ENCODE data around the gene POGK. TPM values are rescaled to one million over a fixed set of nuclear protein-coding genes. Genes with fewer than 3 reads are reported as not detected.
A peak's percentile ranks its signal among the peaks of the same experiment; 100 is the strongest.

POGK gene
- total RNA-seq, 5 donors from 2014 or later (not counting 1 experiment from before 2014, with no cell fraction given) = 26.2 to 45.9 (median 43.2) TPM

GRCh38 chr1:166840309-166841274 is 1.3 kb downstream of the POGK start:
- Histone ChIP-seq H3K4me1 (ENCODE audit: control insufficient read depth in 1 of 2, extremely low read depth in 1 of 2, insufficient read depth in 2 of 2, low read length in 2 of 2) (peaks cover 10 to 39% of the 10 kb centered on the region in 2 experiments), H3K4me3 (ENCODE audit: control insufficient read depth in 1 of 2, extremely low read depth in 1 of 2, low read length in 1 of 2) (peak overlapping the region; percentile 49 to 61), H3K27me3 (replicated peaks in 1 of 2; ENCODE audit: control insufficient read depth in 2 of 2, extremely low read depth in 1 of 2, insufficient read depth in 2 of 2, low read length in 1 of 2) (no peaks in the 10 kb centered on the region), H3K36me3 (ENCODE audit: control insufficient read depth in 2 of 2, extremely low read depth in 1 of 2, insufficient read depth in 1 of 2, low read length in 1 of 2) (peaks cover 0 to 47% of the 10 kb centered on the region in 2 donors), H3K9me3 (no peaks in the 10 kb centered on the region), H3K27ac (ENCODE audit: low read length) (peak overlapping the region; percentile 52)
- Mint-ChIP-seq H3K27me3 (no peaks in the 10 kb centered on the region), H3K9me3 (no peaks in the 10 kb centered on the region), H3K36me3 (peaks cover 31% of the 10 kb centered on the region), H3K27ac (peak overlapping the region; percentile 82 to 87), H3K4me1 (peaks cover 54 to 64% (median 56%) of the 10 kb centered on the region in 3 donors), H3K4me3 (peak overlapping the region; percentile 83 to 86 (median 86))
- ATAC-seq (replicated peaks in 1 of 4) (no peak), DNase-seq (peak in 1 of 35 experiments; percentile 3)
- WGBS (ENCODE audit: insufficient coverage) = 74% methylated on average over 12 of the region's 16 CpGs
- ChIA-PET POLR2A (interaction anchor here in 1 of 2 donors (0.6 kb wide), 1 partner anchor 967 kb away, joined by 5 read pairs; no protein-coding TSS in a partner anchor), CTCF (no interaction called here)

GRCh38 chr1:166843322-166843721 is 4.0 kb downstream of the POGK start:
- Mint-ChIP-seq H3K27ac (peak overlapping the region in 1 of 2 donors; percentile 52), H3K4me3 (no peak overlapping the region), H3K9me3 (no peaks in the 10 kb centered on the region), H3K36me3 (peaks cover 57% of the 10 kb centered on the region), H3K27me3 (no peaks in the 10 kb centered on the region), H3K4me1 (peaks cover 69 to 79% (median 72%) of the 10 kb centered on the region in 3 donors)
- no peak for DNase-seq
- whole genome bisulfite sequencing (ENCODE audit: insufficient coverage) = 100% methylated on average over 2 of the region's 6 CpGs
- Histone ChIP-seq H3K27me3 (replicated peaks in 1 of 2; ENCODE audit: control insufficient read depth in 2 of 2, extremely low read depth in 1 of 2, insufficient read depth in 2 of 2, low read length in 1 of 2) (no peaks in the 10 kb centered on the region), H3K4me1 (ENCODE audit: control insufficient read depth in 1 of 2, extremely low read depth in 1 of 2, insufficient read depth in 2 of 2, low read length in 2 of 2) (peaks cover 9 to 36% of the 10 kb centered on the region in 2 experiments), H3K9me3 (no peaks in the 10 kb centered on the region), H3K27ac (ENCODE audit: low read length) (no peak overlapping the region), H3K4me3 (ENCODE audit: control insufficient read depth in 1 of 2, extremely low read depth in 1 of 2, low read length in 1 of 2) (no peak overlapping the region), H3K36me3 (ENCODE audit: control insufficient read depth in 2 of 2, extremely low read depth in 1 of 2, insufficient read depth in 1 of 2, low read length in 1 of 2) (peaks cover 0 to 74% of the 10 kb centered on the region in 2 donors)
- POLR2A ChIA-PET = no interaction called here
- no peak for ATAC-seq (replicated peaks in 1 of 4)
- CTCF ChIA-PET = no interaction called here

- DNase-seq (no peak), ATAC-seq (replicated peaks in 1 of 4) (no peak)
- H3K36me3 ChIP-seq (ENCODE audit: control insufficient read depth in 2 of 2, extremely low read depth in 1 of 2, insufficient read depth in 1 of 2, low read length in 1 of 2) = peaks cover 4 to 81% of the 10 kb centered on the region in 2 donors
- H3K27me3 Mint-ChIP-seq = no peaks in the 10 kb centered on the region
- WGBS (ENCODE audit: insufficient coverage) = 100% methylated on average over 1 of the region's 7 CpGs
- H3K27ac ChIP-seq (ENCODE audit: low read length) = no peak overlapping the region
- no peak overlapping the region for H3K4me3 ChIP-seq (ENCODE audit: control insufficient read depth in 1 of 2, extremely low read depth in 1 of 2, low read length in 1 of 2)
- H3K36me3 Mint-ChIP-seq = peaks cover 63% of the 10 kb centered on the region
- peak overlapping the region; percentile 65 to 77 for H3K27ac Mint-ChIP-seq
- H3K9me3 Mint-ChIP-seq = no peaks in the 10 kb centered on the region
- H3K4me3 Mint-ChIP-seq = no peak overlapping the region
- CTCF ChIA-PET = no interaction called here
- POLR2A ChIA-PET = no interaction called here
- H3K4me1 Mint-ChIP-seq = peaks cover 63 to 73% (median 65%) of the 10 kb centered on the region in 3 donors
- H3K4me1 ChIP-seq (ENCODE audit: control insufficient read depth in 1 of 2, extremely low read depth in 1 of 2, insufficient read depth in 2 of 2, low read length in 2 of 2) = peaks cover 5 to 29% of the 10 kb centered on the region in 2 experiments
- H3K9me3 ChIP-seq = no peaks in the 10 kb centered on the region
- no peaks in the 10 kb centered on the region for H3K27me3 ChIP-seq (replicated peaks in 1 of 2; ENCODE audit: control insufficient read depth in 2 of 2, extremely low read depth in 1 of 2, insufficient read depth in 2 of 2, low read length in 1 of 2)
Observed at GRCh38 chr1:166843769-166844596, 4.7 kb downstream of the POGK start.

- CTCF ChIA-PET = no interaction called here
- Mint-ChIP-seq H3K27ac (peak overlapping the region; percentile 65 to 77), H3K4me3 (no peak overlapping the region), H3K4me1 (peaks cover 62 to 72% (median 64%) of the 10 kb centered on the region in 3 donors), H3K9me3 (no peaks in the 10 kb centered on the region), H3K27me3 (no peaks in the 10 kb centered on the region), H3K36me3 (peaks cover 68% of the 10 kb centered on the region)
- Histone ChIP-seq H3K27ac (ENCODE audit: low read length) (no peak overlapping the region), H3K4me3 (ENCODE audit: control insufficient read depth in 1 of 2, extremely low read depth in 1 of 2, low read length in 1 of 2) (no peak overlapping the region), H3K36me3 (ENCODE audit: control insufficient read depth in 2 of 2, extremely low read depth in 1 of 2, insufficient read depth in 1 of 2, low read length in 1 of 2) (peaks cover 9 to 89% of the 10 kb centered on the region in 2 donors), H3K4me1 (ENCODE audit: control insufficient read depth in 1 of 2, extremely low read depth in 1 of 2, insufficient read depth in 2 of 2, low read length in 2 of 2) (peaks cover 5 to 28% of the 10 kb centered on the region in 2 experiments), H3K27me3 (replicated peaks in 1 of 2; ENCODE audit: control insufficient read depth in 2 of 2, extremely low read depth in 1 of 2, insufficient read depth in 2 of 2, low read length in 1 of 2) (no peaks in the 10 kb centered on the region), H3K9me3 (no peaks in the 10 kb centered on the region)
- POLR2A ChIA-PET = interaction anchor here in 1 of 2 donors (0.6 kb wide), 1 partner anchor 12 kb away, joined by 3 read pairs; no protein-coding TSS in a partner anchor
- WGBS (ENCODE audit: insufficient coverage) = 91% methylated on average over 4 of the region's 7 CpGs
- no peak for ATAC-seq (replicated peaks in 1 of 4)
- DNase-seq = no peak
Observed at GRCh38 chr1:166844791-166845190, 5.5 kb downstream of the POGK start.

- Histone ChIP-seq H3K4me3 (ENCODE audit: control insufficient read depth in 1 of 2, extremely low read depth in 1 of 2, low read length in 1 of 2) (no peak overlapping the region), H3K4me1 (ENCODE audit: control insufficient read depth in 1 of 2, extremely low read depth in 1 of 2, insufficient read depth in 2 of 2, low read length in 2 of 2) (peaks cover 0 to 7% of the 10 kb centered on the region in 2 experiments), H3K27me3 (replicated peaks in 1 of 2; ENCODE audit: control insufficient read depth in 2 of 2, extremely low read depth in 1 of 2, insufficient read depth in 2 of 2, low read length in 1 of 2) (no peaks in the 10 kb centered on the region), H3K9me3 (no peaks in the 10 kb centered on the region), H3K36me3 (ENCODE audit: control insufficient read depth in 2 of 2, extremely low read depth in 1 of 2, insufficient read depth in 1 of 2, low read length in 1 of 2) (peaks cover 9 to 97% of the 10 kb centered on the region in 2 donors), H3K27ac (ENCODE audit: low read length) (no peak overlapping the region)
- Mint-ChIP-seq H3K4me1 (peaks cover 54 to 64% (median 60%) of the 10 kb centered on the region in 3 donors), H3K27ac (peak overlapping the region in 1 of 2 donors; percentile 34), H3K4me3 (no peak overlapping the region), H3K9me3 (no peaks in the 10 kb centered on the region), H3K36me3 (peaks cover 79% of the 10 kb centered on the region), H3K27me3 (no peaks in the 10 kb centered on the region)
- DNase-seq (no peak), ATAC-seq (replicated peaks in 1 of 4) (no peak)
- ChIA-PET CTCF (interaction anchor here in 1 of 2 donors (0.6 kb wide), 1 partner anchor 64 kb away, joined by 3 read pairs; no protein-coding TSS in a partner anchor), POLR2A (no interaction called here)
Observed at GRCh38 chr1:166848193-166848592, 8.9 kb downstream of the POGK start.

- Mint-ChIP-seq H3K4me3 (no peak overlapping the region), H3K4me1 (peaks cover 53 to 64% (median 59%) of the 10 kb centered on the region in 3 donors), H3K27me3 (no peaks in the 10 kb centered on the region), H3K9me3 (no peaks in the 10 kb centered on the region), H3K27ac (no peak overlapping the region), H3K36me3 (peaks cover 80% of the 10 kb centered on the region)
- no peak overlapping the region for H3K27ac ChIP-seq (ENCODE audit: low read length)
- H3K4me1 ChIP-seq (ENCODE audit: control insufficient read depth in 1 of 2, extremely low read depth in 1 of 2, insufficient read depth in 2 of 2, low read length in 2 of 2) = no peaks in the 10 kb centered on the region
- no peaks in the 10 kb centered on the region for H3K9me3 ChIP-seq
- peaks cover 9 to 97% of the 10 kb centered on the region in 2 donors for H3K36me3 ChIP-seq (ENCODE audit: control insufficient read depth in 2 of 2, extremely low read depth in 1 of 2, insufficient read depth in 1 of 2, low read length in 1 of 2)
- ATAC-seq (replicated peaks in 1 of 4) (no peak), DNase-seq (no peak)
- no peak overlapping the region for H3K4me3 ChIP-seq (ENCODE audit: control insufficient read depth in 1 of 2, extremely low read depth in 1 of 2, low read length in 1 of 2)
- WGBS (ENCODE audit: insufficient coverage) = 98% methylated on average over 20 of the region's 20 CpGs
- POLR2A ChIA-PET = no interaction called here
- H3K27me3 ChIP-seq (replicated peaks in 1 of 2; ENCODE audit: control insufficient read depth in 2 of 2, extremely low read depth in 1 of 2, insufficient read depth in 2 of 2, low read length in 1 of 2) = no peaks in the 10 kb centered on the region
- CTCF ChIA-PET = no interaction called here
Observed at GRCh38 chr1:166849135-166849534, 9.9 kb downstream of the POGK start.

Data from T-cell (primary cell).